NCI-H1092 treated with DMSO at 0.1 percent for 48 hours (cell line): Measurements from ENCODE around the gene RPS27A.
"Not testable (repeated sequence)": the region's sequence is repeated elsewhere in the genome, so short reads cannot be mapped to it uniquely, and the experiment has no call there.

Experiments used
- DNase-seq: peaks from one replicate; lab custom pipeline; 2025; lab: John Stamatoyannopoulos, UW

The RPS27A gene

DNA sequence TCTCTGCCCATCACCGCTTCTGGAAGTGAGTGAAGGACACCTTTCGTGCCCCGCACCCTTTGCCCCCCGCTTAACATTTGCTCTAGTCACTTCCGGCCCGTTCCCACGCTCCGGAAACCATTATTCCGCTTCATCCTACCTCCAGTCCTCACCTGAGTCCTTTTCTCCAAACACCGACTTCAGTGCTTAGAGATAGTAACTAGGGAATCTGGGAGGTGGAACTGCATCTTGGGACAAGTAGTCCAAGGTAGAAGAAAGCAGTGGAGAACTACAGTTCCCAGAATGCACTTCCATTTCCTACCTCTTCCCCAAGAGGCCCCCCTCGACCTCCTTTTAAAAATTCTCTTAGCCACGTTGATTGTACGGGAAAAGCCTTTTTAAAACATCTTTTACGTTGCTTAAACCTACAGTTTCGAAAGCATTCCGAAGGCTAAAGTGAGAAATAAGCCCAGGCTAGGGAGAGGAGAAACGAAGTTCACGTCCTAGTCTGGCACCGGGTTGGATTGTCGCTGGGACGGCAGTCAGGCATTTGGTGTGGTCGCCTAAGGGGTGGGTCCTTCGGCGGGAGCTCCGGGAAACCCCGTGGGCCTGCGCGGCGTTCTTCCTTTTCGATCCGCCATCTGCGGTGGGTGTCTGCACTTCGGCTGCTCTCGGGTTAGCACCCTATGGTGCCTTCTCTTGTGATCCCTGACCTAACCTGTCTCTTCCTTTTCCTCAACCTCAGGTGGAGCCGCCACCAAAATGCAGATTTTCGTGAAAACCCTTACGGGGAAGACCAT is at the start of gene RPS27A, which contains the start of gene CLHC1:
Gene RPS27A, plus strand, starts transcription at position 605 of the 779 bp plus-strand sequence. Its CDS starts 137 bp downstream, at position 742.
Gene CLHC1, minus strand, starts transcription at position 210 of the 779 bp plus-strand sequence. CDS start 9,882 bp downstream, outside the sequence.
- DNase-seq: peak; percentile 97

- not testable (repeated sequence) for DNase-seq
These were observed 45.7 kb upstream of the RPS27A start for GRCh38 chr2:55186837-55187236.

DNA sequence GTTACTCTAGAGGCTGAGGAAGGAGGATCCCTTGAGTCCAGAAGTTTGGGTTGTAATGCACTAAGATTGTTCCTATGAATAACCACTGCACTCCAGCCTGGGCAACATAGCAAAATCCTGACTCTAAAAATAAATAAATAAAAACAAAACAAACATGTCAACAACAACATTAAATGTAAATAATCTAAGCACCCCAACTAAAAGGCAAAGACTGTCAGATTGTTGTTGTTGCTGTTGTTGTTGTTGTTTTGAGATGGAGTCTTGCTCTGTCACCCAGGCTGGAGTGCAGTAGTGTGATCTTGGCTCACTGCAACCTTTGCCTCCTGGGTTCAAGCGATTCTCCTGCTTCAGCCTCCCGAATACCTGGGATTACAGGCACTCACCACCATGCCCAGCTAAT is 40.6 kb upstream of the RPS27A start:
- not testable (repeated sequence) for DNase-seq

DNA sequence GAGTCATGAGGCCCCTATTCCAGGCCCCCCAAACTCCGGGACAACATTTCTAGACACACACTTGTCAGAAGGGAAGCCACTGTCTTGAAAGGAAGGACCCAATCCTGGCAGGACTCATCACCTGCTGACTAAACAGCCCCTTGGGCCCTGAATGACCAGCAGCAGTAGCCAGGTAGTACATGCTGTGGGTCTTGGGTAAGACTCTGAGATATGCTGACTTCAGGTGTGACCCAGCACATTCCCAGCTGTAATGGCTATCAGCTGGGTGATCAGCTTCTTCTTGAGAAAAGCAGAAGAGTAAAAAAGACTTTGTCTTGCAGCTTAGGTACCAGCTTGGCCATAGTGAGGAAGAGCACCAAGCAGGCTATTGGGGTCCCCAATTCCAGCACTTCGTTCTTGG is 36.0 kb upstream of the RPS27A start:
- no peak for DNase-seq

DNA sequence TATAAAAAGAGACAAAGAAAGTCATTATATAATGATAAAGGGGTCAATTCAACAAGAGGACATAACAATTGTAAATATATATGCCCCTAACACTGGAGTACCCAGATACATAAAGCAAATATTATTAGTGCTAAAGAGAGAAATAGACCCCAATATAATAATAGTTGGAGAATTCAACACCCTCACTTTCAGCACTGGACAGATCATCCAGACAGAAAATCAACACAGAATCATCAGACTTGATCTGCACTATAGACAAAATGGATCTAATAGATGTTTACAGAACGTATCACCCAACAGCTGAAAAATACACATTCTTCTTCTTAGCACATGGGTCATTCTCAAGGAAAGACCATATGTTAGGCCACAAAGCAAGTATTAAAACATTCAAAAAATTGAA is 32.1 kb upstream of the RPS27A start:
- no peak for DNase-seq

DNA sequence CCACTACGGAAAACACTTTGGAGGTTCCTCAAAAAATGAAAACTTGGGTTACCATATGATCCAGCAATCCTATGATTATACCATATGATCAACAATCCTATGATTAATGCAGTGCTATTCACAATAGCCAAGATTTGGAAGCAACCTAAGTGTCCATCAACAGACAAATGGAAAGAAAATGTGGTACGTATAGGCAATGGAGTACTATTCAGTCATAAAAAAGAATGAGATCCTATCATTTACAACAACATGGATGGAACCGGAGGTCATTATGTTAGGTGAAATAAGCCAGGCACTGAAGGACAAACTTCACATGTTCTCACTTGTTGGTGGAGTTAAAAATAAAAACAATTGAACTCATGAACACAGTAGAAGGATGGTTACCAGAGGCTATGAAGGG is 28.0 kb upstream of the RPS27A start:
- DNase-seq: no peak

DNA sequence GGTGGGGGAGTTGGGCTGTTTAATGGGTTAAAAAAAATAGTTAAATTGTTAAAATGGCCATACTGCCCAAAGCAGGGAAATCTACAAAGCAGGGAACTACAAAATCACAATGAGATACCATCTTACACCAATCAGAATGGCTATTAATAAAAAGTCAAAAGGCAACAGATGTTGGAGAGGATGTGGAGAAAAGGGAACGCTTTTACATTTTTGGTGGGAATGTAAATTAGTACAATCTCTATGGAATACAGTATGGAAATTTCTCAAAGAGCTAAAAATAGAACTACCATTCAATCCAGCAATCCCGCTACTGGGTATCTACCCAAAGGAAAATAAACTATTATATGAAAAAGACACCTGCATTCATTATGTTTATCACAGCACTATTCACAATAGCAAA is 27.5 kb upstream of the RPS27A start:
- DNase-seq: no peak

- no peak for DNase-seq
These were observed 18.7 kb upstream of the RPS27A start for GRCh38 chr2:55213822-55214221.

- DNase-seq: no peak
These were observed 8.3 kb upstream of the RPS27A start for GRCh38 chr2:55223958-55224760.

DNA sequence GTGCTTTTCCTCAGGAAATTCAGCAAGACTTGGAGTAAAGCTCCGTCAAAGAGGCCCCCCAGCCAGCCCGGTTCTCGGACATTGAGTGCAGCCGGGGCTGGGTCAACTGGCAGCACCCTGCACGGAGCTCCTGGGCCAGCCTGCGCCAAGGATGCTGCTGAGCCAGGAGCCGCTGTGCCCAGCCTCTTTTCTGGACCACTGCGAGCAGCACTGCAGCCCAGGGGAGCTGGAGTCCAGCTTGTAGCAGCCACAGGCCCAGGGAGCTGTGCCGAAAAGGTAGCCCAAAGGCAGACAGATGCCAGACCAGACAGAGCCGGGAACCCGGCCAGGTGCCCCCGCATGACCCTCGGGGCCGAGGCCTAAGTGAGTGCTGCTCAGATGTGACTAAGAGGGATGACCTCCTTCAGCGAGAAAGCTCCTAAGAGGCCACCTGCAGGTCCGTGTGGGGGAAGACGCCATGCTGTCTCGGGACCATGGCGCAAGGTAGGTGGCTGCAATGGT is 7.7 kb upstream of the RPS27A start:
- DNase-seq: no peak

GRCh38 chr2:55225481-55226020 is 6.9 kb upstream of the RPS27A start:
- DNase-seq: no peak

DNA sequence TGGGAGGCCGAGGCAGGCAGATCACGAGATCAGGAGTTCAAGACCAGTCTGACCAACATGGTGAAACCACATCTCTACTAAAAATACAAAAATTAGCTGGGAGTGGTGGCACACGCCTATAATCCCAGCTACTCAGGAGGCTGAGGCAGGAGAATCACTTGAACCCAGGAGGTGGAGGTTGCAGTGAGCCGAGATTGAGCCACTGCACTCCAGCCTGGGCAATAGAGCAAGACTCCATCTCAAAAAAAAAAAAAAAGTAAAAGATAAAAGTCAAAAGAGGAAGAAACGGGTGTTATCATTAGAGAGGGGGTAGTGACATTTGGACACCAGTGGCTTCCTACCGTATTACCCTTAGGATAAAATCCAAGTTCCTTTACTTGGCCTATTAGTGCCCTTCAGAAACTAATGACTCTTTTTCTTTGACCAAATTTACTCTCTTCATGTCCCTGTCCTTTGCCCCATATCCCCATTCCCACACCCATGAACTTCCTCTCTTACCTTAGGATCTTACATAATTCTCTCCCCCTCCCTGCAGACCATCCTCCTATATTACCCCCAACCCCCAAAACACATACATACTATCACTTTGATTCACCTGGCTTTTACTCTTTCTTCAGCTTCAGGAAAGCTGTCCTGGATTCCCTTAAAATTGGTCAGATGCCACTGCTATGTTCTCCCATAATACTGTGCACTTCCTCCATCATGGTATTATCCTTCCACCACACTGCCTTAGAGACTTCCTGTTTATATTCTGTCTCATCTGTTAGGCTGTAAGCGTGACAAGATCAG is 4.9 kb upstream of the RPS27A start:
- not testable (repeated sequence) for DNase-seq

GRCh38 chr2:55228226-55228563 is 4.3 kb upstream of the RPS27A start:
- no peak for DNase-seq

DNA sequence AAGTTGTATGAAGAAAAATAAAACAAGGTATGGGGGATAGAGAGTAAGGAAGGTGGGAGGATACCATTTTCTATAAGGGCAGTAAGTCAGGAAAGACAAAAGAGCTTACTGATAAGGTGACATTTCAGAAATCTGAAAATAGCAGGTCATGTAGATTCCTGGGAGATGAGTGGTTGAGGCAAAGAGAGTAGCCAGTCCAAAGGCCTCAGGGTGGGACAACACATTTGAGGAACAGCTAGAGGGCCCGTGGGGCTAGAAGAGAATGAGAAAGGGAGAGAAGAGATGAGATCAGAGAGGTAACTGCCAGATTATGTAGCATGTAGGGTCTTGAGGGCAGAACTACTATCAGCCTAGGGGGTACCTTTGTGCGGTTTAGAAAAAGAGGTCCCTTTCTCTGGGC is 3.3 kb upstream of the RPS27A start:
- DNase-seq: no peak

DNA sequence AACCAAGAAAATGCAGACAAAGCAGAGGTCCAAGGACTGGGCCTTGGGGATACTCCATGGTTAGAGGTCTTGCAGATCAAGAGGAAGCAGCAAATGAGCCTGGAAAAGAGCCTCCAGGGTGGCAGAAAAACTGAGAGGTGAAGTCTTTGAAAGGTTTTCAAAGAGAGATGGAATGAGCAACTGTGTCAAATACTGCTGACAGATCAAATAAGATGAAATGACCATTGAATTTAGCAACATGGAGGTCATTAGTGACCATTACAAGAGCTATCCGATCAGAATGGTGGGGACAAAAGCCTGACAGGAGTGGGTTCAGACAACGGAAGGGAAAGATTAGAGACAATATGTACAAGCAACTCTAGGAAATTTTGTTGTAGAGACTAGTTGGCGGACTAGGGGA is 1.9 kb upstream of the RPS27A start:
- DNase-seq: no peak

- DNase-seq: no peak
These were observed 873 bp upstream of the RPS27A start for GRCh38 chr2:55231546-55232083.

- no peak for DNase-seq
These were observed 572 bp downstream of the RPS27A start for GRCh38 chr2:55232863-55233657.

DNA sequence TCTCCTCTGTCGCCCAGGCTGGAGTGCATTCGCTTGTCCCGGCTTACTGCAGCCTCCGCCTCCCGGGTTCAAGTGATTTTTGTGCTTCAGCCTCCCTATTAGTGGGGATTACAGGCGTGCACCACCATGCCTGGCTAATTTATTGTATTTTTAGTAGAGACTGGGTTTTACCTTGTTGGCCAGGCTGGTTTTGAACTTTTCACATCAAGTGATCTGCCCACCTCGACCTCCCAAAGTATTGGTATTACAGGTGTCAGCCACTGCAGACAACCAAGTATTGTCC is 1.1 kb downstream of the RPS27A start:
- DNase-seq: no peak

DNA sequence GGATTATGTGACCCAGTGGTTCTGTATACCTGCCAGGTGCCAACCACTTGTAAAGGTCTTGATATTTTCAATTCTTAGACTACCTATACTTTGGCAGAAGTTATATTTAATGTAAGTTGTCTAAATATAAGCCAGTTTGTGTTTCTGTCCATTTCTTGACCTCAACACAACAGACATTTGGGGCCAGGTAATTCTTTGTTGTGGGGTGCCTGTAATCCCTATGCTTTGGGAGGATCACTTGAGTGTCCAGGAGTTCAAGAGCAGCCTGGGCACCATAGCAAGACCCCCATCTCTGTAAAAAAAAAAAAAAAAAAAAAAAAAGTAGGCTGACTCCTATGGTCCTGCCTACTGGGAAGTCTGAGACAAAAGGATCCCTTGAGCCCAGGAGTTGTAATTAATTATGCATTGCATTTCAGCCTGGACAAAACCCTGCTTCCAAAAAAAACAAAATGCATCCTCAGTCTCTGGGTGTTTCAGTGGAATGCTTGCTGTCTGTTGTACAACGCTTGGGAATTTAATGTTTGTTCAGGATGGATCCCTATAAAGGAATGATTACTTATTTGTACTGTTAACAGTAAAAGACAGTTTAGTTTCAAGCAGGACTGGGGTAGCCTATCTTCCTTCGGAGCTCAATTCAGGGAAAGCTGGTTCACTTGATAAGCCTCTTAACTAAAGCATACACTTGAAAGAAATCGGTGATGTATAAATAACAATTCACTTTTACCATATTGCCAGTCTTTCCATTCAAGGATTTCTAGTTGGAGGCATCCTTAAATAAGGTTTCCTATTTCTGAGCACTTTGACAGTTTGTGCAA is 3.4 kb downstream of the RPS27A start:
- DNase-seq: no peak

DNA sequence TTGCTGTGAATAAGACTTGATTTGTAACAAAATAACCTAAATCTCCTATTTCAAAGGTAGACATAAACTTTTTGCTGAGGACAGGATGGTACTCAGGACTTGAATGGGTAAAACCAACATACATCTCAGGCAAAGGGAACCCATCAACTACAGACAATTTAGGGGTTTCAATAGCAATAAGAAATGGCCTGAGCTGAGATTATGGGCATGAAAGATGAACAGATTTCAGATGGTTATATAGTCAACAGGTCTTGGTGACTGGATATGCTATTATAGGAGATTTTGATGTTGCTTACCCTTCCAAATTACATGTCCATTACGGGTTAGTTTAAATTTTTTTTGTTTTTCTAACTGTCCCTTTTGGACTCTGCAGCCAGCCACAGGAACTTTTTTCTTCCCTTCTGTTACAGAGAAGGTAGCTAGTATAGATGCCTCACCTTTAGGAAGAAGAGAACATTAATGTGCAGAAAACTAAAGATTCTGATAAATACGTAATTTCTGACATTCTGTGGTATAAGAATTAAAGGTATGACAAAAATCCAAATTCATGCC is 4.6 kb downstream of the RPS27A start:
- no peak for DNase-seq
